Left ventricle myocardium inferior (tissue), 1 donor: ENCODE measurements around the gene ART5. TPM values are rescaled to one million over a fixed set of nuclear protein-coding genes. Genes with fewer than 3 reads are reported as not detected.
"Not testable (repeated sequence)": the region's sequence is repeated elsewhere in the genome, so short reads cannot be mapped to it uniquely, and the experiment has no call there.

ENCODE experiments used
- DNase-seq: peaks from one replicate; pipeline ENCODE4 v3.0.0-alpha.2; 2020
- H3K27ac ChIP-seq: fragments of 200-600 bp; replicated peaks from 2 replicates; pipeline ENCODE4 v1.8.0; 2021
- H3K27me3 ChIP-seq: fragments of 200-600 bp; 2 replicates; pipeline ENCODE4 v1.8.0; 2021; ENCODE audit warnings: low read depth
- H3K36me3 ChIP-seq: fragments of 200-600 bp; 2 replicates; pipeline ENCODE4 v1.8.0; 2021
- H3K4me1 ChIP-seq: fragments of 200-600 bp; 2 replicates; pipeline ENCODE4 v1.8.0; 2021
- H3K4me3 ChIP-seq: fragments of 200-600 bp; 2 replicates; pipeline ENCODE4 v1.8.0; 2021; ENCODE audit warnings: mild to moderate bottlenecking, moderate library complexity
- H3K9me3 ChIP-seq: fragments of 200-600 bp; replicated peaks from 2 replicates; pipeline ENCODE4 v1.8.0; 2021
- CTCF ChIP-seq: fragments of 200-600 bp; IDR thresholded peaks from 2 replicates; pipeline ENCODE4 v1.8.0; 2021; ENCODE audit warnings: antibody characterized with exemption, mild to moderate bottlenecking, borderline replicate concordance
- intact Hi-C: fragments of 100-400 bp; cut with micrococcal nuclease; formaldehyde crosslinking; loops from one replicate; pipeline ENCODE4 v1.11.0; 2022
- total RNA-seq: library from RNA; stranded (reverse); fragmentation: NEBNext Ultra II Directional; extraction: Animal tissue kit (Norgen Biotek cat#: 25700); gene quantifications from one replicate; pipeline ENCODE4 v1.2.1, GENCODE V29; 2021
- donor health status: DM: no; HTN: yes; CAD: no; lungs with severe emphysema.

ART5 gene
- total RNA-seq, 1 donor from 2014 or later, result 1.4 TPM

DNA sequence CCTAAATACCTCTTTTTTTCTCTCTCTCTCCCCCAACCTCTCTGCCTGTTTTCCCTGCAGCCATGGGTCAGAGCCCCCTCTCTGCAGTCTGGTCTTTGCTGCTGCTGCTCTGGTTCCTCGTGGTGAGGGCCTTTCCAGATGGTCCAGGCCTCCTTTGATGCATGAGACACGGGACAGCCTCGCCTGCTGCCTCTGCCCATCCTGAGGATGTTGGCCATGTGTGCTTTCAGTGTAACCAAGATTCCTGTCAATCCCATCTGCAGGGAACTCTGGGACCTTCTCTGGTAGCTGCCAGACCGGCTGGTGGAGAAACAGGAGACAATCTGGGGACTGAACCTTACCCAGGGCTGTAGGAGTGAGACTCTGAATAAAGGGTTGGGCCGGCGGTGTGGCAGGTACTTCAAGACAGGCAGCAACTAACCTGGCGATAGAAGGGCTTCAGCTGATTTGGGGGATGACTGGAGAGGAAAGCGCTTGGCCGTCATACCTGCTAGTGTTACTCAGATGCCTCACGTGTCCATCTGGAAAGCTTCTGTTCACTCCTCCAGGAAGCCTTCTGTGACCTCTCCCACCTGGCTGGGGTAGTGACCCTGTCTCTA, 22.3 kb upstream of the ART5 start:
- peaks cover 7% of the 10 kb centered on the region for H3K4me1 ChIP-seq
- TF ChIP-seq CTCF, result no peak
- no peaks in the 10 kb centered on the region for H3K27me3 ChIP-seq
- no peak overlapping the region for H3K27ac ChIP-seq
- intact Hi-C loops, result no loop called here
- DNase-seq, result no peak
- H3K9me3 ChIP-seq, result no peaks in the 10 kb centered on the region
- peaks cover 31% of the 10 kb centered on the region for H3K36me3 ChIP-seq
- no peak overlapping the region for H3K4me3 ChIP-seq

- DNase-seq, result no peak
- H3K4me1 ChIP-seq, result peaks cover 7% of the 10 kb centered on the region
- H3K27me3 ChIP-seq, result no peaks in the 10 kb centered on the region
- H3K9me3 ChIP-seq, result no peaks in the 10 kb centered on the region
- no peak for TF ChIP-seq CTCF
- no peak overlapping the region for H3K27ac ChIP-seq
- H3K36me3 ChIP-seq, result peaks cover 21% of the 10 kb centered on the region
- intact Hi-C loops, result no loop called here
- H3K4me3 ChIP-seq, result no peak overlapping the region
These were observed 21.1 kb upstream of the ART5 start for GRCh38 chr11:3662856-3663255.

GRCh38 chr11:3660960-3661359, 19.2 kb upstream of the ART5 start:
- Histone ChIP-seq H3K9me3 (no peaks in the 10 kb centered on the region), H3K27me3 (no peaks in the 10 kb centered on the region), H3K36me3 (peaks cover 2% of the 10 kb centered on the region), H3K4me3 (no peak overlapping the region), H3K4me1 (peaks cover 2% of the 10 kb centered on the region), H3K27ac (no peak overlapping the region)
- no peak for DNase-seq
- intact Hi-C loops, result no loop called here
- TF ChIP-seq CTCF, result no peak

- no peak for TF ChIP-seq CTCF
- Histone ChIP-seq H3K9me3 (no peaks in the 10 kb centered on the region), H3K36me3 (no peaks in the 10 kb centered on the region), H3K27me3 (no peaks in the 10 kb centered on the region), H3K4me3 (no peak overlapping the region), H3K27ac (no peak overlapping the region), H3K4me1 (no peaks in the 10 kb centered on the region)
- intact Hi-C loops, result no loop called here
- DNase-seq, result no peak
These were observed 18.1 kb upstream of the ART5 start for GRCh38 chr11:3659595-3660515.

- DNase-seq, result no peak
- intact Hi-C loops, result no loop called here
- H3K4me1 ChIP-seq, result no peaks in the 10 kb centered on the region
- no peaks in the 10 kb centered on the region for H3K9me3 ChIP-seq
- H3K27me3 ChIP-seq, result no peaks in the 10 kb centered on the region
- H3K27ac ChIP-seq, result no peak overlapping the region
- H3K4me3 ChIP-seq, result no peak overlapping the region
- no peak for TF ChIP-seq CTCF
- no peaks in the 10 kb centered on the region for H3K36me3 ChIP-seq
These were observed 16.5 kb upstream of the ART5 start for GRCh38 chr11:3658252-3658651.

- H3K27ac ChIP-seq, H3K9me3 ChIP-seq, H3K4me1 ChIP-seq, H3K36me3 ChIP-seq, H3K27me3 ChIP-seq, DNase-seq, H3K4me3 ChIP-seq, intact Hi-C loops: not testable (repeated sequence)
These were observed 15.5 kb upstream of the ART5 start for GRCh38 chr11:3657331-3657730.
